Right kidney (tissue), 1 donor: ENCODE results near the gene SLC25A11.

Experiments used
- DNase-seq: peaks from one replicate; pipeline ENCODE4 v3.0.0-alpha.2; 2016

SLC25A11 gene

GRCh38 chr17:4967539-4968485 is 28.0 kb upstream of the SLC25A11 start, which contains the start of gene SPAG7:
Gene SPAG7, minus strand, starts transcription at chr17:4967817. Its CDS starts 13 bp downstream, at chr17:4967804.
- peak; percentile 100 for DNase-seq

GRCh38 chr17:4966844-4967538 is 27.1 kb upstream of the SLC25A11 start:
- DNase-seq, result peak; percentile 85

GRCh38 chr17:4965311-4965986 is 25.6 kb upstream of the SLC25A11 start:
- no peak for DNase-seq

- DNase-seq, result no peak
These were observed 20.6 kb upstream of the SLC25A11 start for GRCh38 chr17:4960279-4960922.

- DNase-seq, result no peak
These were observed 19.6 kb upstream of the SLC25A11 start for GRCh38 chr17:4959261-4959965.

- DNase-seq, result no peak
These were observed 18.3 kb upstream of the SLC25A11 start for GRCh38 chr17:4958102-4958501.

GRCh38 chr17:4956493-4957061 is 16.7 kb upstream of the SLC25A11 start:
- DNase-seq, result no peak

- no peak for DNase-seq
These were observed 15.2 kb upstream of the SLC25A11 start for GRCh38 chr17:4955091-4955490.

- peak; percentile 47 for DNase-seq
These were observed 13.7 kb upstream of the SLC25A11 start for GRCh38 chr17:4953451-4953961.

- DNase-seq, result no peak
These were observed 11.6 kb upstream of the SLC25A11 start for GRCh38 chr17:4951486-4951885.

GRCh38 chr17:4950746-4951204 is 10.9 kb upstream of the SLC25A11 start, which contains the start of gene ENO3:
Gene ENO3, plus strand, starts transcription at chr17:4951119. Its CDS starts 711 bp downstream, at chr17:4951830.
- DNase-seq, result no peak

GRCh38 chr17:4950075-4950745 is 10.4 kb upstream of the SLC25A11 start:
- peak; percentile 78 for DNase-seq

- DNase-seq, result peak; percentile 79
These were observed 9.7 kb upstream of the SLC25A11 start for GRCh38 chr17:4949321-4950074.

GRCh38 chr17:4948931-4949320 is 9.1 kb upstream of the SLC25A11 start:
- DNase-seq, result peak; percentile 90

GRCh38 chr17:4948166-4948930 is 8.5 kb upstream of the SLC25A11 start, which contains the start of gene PFN1:
Gene PFN1, minus strand, starts transcription at chr17:4948530. Its CDS starts 136 bp downstream, at chr17:4948394.
- peak; percentile 79 for DNase-seq

- DNase-seq, result peak; percentile 74
These were observed 7.7 kb upstream of the SLC25A11 start for GRCh38 chr17:4947411-4948165.

- no peak for DNase-seq
These were observed 7.2 kb upstream of the SLC25A11 start for GRCh38 chr17:4947010-4947410.
